HG02973 (cell line): ENCODE data around the gene ACAA2.

Source experiments
- ATAC-seq: cut with Tn5 transposase; IDR thresholded peaks from one replicate; pipeline ENCODE4 v1.9.1; 2021; ENCODE audit warnings: moderate library complexity; ENCODE audit not compliant: unreplicated experiment

ACAA2 gene

GRCh38 chr18:49813319-49814146 lies at the start of gene ACAA2:
Gene ACAA2 (minus strand): TSS chr18:49813533. CDS start chr18:49813484, 49 bp downstream.
- peak; percentile 83 for ATAC-seq

- no peak for ATAC-seq
Observed at GRCh38 chr18:49862656-49863385, 49.5 kb upstream of the ACAA2 start.

DNA sequence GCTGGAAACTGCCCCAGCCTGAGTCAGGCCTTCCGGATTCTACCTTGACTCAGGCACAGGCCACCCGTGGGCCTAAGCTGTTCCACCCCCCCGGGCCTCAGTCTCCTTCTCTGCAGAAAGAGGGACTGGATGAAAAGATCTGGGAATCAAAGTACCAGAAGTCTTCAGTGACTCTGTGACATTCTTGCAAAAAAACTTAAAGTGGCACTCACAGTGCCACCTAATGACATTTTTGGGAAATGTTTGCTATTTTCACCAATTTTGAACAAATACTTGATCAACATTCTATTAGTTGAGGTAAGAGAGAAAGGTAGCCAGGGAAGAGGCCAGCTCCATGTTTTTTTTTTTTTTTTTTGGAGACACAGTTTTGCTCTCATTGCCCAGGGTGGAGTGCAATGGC lies 48.3 kb upstream of the ACAA2 start:
- no peak for ATAC-seq

DNA sequence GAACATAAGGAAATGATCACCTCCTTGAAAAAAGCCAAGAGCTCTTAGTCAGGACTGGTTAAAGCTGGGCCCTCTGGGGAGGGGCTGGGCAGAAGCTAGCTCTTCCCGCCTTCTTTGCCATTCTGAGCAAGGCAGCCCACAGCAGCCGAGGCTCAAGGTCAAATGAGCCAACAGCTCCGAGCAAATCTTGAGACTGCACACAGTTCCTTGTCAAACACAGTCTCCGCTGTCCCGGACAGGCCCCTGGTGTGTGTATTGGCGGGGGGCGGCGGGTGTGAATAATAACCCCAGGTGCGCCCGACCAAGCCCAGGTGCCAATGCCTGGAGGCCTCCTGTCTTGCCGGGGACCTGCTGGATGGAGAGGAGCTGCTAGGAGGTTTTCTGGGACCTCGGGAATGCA lies 46.4 kb upstream of the ACAA2 start:
- no peak for ATAC-seq

DNA sequence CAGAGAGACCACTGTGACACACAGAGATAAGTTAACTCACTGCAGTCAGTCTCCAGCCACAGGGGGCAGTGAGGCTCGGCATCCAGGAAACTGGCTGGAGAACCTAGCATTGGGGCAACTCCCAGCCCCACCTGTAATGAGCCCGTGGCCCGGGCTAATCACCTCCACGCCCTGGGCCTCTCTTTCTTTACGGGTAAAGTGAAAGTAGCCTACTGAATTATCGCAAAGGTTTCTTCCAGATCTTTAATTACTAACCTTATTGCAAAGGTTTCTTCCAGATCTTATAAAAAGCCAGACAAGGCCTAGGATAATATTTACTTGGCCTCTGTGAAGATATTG lies 45.7 kb upstream of the ACAA2 start:
- ATAC-seq = no peak

DNA sequence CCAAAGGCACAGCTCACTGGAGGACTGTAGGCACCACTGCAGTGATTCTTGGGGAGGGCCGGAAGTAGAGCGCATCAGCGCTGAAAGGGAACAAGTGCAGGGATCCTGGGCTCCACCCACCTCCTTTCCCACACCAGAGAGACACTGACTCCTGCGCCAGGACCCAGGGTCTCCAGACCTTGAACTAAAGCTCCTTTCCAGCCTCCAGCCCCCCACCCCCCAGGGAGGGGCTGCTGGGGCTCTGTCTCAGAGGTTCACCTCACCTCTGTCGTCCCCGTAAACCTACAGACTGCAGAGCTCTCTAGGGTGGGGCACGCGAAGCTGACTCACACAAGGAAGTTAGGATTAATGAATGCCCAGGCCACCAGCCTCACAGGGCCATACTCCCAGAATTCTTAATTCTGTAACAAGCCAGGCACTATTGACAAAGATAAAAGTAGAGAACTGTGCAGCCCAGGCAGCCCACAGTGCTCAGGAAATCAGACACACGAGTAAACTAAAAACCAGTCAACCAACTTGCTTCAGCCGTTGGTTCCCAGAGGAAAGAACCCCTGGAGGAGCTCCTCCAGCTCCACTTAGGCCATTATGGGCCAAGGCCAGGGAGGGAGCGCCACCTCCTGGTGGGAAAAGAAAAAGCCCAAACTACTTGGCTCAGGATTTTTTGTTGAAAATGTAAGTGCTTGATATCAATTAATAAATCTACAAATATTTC lies 45.1 kb upstream of the ACAA2 start:
- ATAC-seq = no peak

DNA sequence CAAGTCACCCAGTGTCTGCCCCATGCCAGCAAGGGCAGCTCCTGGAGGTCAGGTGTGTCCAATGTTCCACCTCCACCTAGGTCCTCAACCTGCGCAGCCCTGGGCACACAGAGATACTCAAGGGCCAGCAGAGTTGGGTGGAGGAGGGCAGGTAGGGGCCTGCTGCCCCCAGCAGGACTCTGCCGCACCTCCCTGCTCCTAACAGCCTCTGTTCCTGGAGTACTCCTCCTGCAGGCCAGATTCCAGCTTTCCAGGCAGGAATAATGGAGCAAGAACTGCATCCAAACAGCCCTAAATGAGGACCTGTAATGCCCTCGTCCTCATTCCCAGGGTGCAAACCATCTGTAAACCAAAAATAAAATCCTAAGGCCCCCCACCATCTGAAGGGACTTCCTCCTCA lies 44.4 kb upstream of the ACAA2 start:
- ATAC-seq = no peak

DNA sequence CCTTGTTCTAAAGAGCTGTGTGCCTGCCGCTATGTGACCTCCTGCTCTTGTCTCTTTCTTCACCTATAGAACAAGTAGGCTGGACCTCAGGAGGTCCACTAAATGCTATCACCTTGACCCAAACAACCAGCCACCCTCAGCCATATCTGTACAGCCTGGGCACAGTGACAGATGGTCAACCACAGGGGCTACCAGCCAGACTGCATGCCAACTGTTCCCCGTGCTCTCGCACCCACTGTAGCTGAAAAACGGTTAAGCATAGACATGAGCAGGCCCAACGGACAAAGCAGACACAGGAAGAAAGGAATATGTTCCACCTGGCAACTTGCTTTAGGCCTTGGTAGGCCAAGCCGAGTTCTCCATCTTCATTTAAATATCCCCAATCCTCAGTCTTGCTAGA lies 43.2 kb upstream of the ACAA2 start:
- no peak for ATAC-seq

- ATAC-seq = no peak
Observed at GRCh38 chr18:49855711-49856415, 42.5 kb upstream of the ACAA2 start.

DNA sequence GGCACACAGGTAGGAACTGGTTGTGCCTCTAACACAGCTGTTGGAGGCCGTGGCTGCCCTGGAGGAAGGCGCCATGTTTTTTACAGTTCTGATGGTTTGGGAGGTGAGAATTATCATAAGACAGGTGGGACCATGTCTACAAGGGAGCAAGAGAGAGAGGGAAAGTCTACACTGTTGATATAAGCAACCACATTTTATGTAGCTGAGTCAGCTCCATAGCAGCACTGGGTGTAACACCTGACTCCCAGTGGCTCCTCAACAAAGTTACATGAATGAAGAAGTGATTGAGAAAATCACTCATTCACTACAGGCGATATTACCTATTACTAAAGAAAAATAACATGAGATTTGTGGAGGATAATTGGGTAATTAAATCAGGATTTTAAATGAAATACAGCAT lies 41.3 kb upstream of the ACAA2 start:
- ATAC-seq = no peak

- no peak for ATAC-seq
Observed at GRCh38 chr18:49853436-49853835, 40.1 kb upstream of the ACAA2 start.

- ATAC-seq = no peak
Observed at GRCh38 chr18:49853011-49853410, 39.7 kb upstream of the ACAA2 start.

DNA sequence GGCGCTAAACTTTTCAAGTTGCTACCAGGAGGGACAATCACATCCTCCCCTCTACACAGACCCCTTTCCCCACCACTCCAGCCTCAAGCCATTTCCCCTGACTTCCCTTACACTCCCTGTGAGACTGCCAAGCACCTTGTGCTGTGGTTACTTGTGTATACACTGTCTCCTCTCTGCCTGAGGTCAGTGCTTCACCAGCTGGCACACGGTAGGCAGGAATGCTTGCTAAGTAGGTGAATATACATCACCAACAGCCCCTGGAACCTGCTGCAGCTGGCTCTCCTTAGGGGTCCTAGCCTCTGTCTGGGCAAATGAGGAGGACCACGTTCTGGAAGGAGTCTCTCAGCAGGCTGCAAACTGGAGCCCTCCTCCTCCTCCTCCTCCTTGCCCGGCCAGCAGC lies 38.3 kb upstream of the ACAA2 start:
- ATAC-seq = no peak

- no peak for ATAC-seq
Observed at GRCh38 chr18:49850636-49851035, 37.3 kb upstream of the ACAA2 start.

DNA sequence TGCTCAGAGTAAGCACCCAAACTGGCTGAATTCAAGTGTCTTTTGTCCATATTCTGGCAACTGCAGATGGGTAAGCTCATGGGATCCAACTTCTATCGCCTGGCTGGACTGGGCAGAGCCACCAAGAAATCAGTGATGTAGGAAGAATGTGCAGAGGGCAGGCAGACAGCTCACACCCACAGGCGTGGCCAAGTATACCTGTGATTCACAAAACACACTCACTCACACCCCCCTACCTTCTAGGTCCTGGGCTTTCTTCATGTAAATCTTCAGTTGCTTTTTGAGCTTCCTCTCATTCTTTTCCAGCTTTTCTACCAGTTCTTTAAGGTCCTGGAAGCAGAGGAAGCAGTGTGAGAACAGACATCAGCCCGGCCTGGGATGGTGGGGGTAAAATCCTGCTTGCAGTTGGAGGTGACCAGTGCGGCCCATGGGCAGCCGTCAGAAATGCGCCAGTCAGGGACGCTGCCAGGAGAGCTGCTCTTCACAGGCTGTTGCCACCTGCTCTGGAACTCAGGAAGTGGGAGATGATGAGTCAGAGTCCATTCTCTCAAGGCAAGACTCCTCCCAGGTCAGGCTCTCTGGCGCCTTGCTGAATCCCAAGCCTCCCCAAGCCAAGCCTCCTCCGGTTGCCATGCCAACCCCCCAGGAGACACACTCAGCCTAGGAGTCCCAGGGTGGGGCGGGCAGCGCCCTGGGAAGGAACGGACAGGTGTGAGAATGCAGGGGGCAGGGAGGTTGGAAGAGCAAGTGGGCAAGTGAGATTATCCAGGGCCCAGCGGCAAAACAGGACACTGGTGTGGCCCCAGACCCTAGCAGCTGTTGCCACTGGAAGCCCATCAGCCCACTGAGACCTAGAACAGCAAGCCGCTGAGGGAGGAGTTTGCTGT lies 36.2 kb upstream of the ACAA2 start:
- ATAC-seq = no peak

GRCh38 chr18:49848115-49848514 lies 34.8 kb upstream of the ACAA2 start:
- no peak for ATAC-seq

- ATAC-seq = no peak
Observed at GRCh38 chr18:49847524-49847923, 34.2 kb upstream of the ACAA2 start.

- no peak for ATAC-seq
Observed at GRCh38 chr18:49846718-49847470, 33.6 kb upstream of the ACAA2 start.

DNA sequence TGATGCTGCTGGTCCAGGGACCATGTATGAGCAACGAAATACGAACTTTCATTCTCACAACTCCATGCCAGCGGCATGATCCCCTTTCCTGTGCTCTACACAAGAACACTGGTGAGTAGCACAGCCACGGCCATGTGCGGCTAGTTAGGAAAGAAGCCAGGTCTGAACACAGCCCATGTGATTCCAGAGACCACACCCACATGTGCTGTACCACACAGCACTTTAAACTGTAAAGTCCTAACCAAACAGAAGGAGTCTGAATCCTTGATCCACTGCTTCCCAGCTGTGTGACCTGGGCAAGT lies 33.0 kb upstream of the ACAA2 start:
- ATAC-seq = no peak
